A549 (cell line): ENCODE results near the gene CDKN2C.

ENCODE experiments used
- BHLHE40 ChIP-seq: IDR thresholded peaks from 2 replicates; pipeline ENCODE4 v1.6.1; 2012; ENCODE audit warnings: low read depth, low read length, inconsistent platforms
- CEBPB ChIP-seq, 2 experiments: fragments of >200 bp in 1 of 2; sonication (Bioruptor Twin) in 1 of 2; formaldehyde crosslinking in 1 of 2; IDR thresholded peaks; 2 replicates each; pipeline ENCODE4 v1.6.1; 2012 to 2016
- CHD4 ChIP-seq: fragments of 200-600 bp; sonication (generic); IDR thresholded peaks from 2 replicates; pipeline ENCODE4 v1.6.1; 2016; ENCODE audit warnings: antibody characterized with exemption, mild to moderate bottlenecking, borderline replicate concordance
- EP300 ChIP-seq, 2 experiments: fragments of >200 bp; sonication (Bioruptor Twin); formaldehyde crosslinking; IDR thresholded peaks; 2 replicates in 1 of 2; 3 replicates in 1 of 2; pipeline ENCODE4 v1.6.1; 2016 to 2017
- HDAC2 ChIP-seq: fragments of 200-600 bp; sonication (generic); IDR thresholded peaks from 2 replicates; pipeline ENCODE4 v1.6.1; 2016
- HOXA7 ChIP-seq: fragments of 250-450 bp; sonication (Bioruptor Pico); IDR thresholded peaks from 2 replicates; pipeline ENCODE4 v1.5.0; 2020; ENCODE audit warnings: mild to moderate bottlenecking, moderate library complexity
- JUN ChIP-seq, 2 experiments: fragments of >200 bp; sonication (Bioruptor Twin); formaldehyde crosslinking; IDR thresholded peaks; 2 replicates in 1 of 2; 3 replicates in 1 of 2; pipeline ENCODE4 v1.6.1; 2016 to 2017
- NR3C1 ChIP-seq: fragments of >200 bp; sonication (Bioruptor Twin); formaldehyde crosslinking; IDR thresholded peaks from 3 replicates; pipeline ENCODE4 v1.6.1; 2017
- RAD21 ChIP-seq, 2 experiments: fragments of >200 bp in 1 of 2; sonication (Bioruptor Twin) in 1 of 2; formaldehyde crosslinking in 1 of 2; IDR thresholded peaks in 1 of 2; conservative IDR thresholded peaks in 1 of 2; 2 replicates in 1 of 2; 3 replicates in 1 of 2; pipeline ENCODE4 v1.6.1; 2012 to 2018; ENCODE audit warnings: inconsistent platforms in 1 of 2
- TF ChIP-seq, protein P1 (sequence below): fragments of >200 bp; sonication (Bioruptor Twin); formaldehyde crosslinking; IDR thresholded peaks from 3 replicates; pipeline ENCODE4 v1.5.1; 2016

DNA sequence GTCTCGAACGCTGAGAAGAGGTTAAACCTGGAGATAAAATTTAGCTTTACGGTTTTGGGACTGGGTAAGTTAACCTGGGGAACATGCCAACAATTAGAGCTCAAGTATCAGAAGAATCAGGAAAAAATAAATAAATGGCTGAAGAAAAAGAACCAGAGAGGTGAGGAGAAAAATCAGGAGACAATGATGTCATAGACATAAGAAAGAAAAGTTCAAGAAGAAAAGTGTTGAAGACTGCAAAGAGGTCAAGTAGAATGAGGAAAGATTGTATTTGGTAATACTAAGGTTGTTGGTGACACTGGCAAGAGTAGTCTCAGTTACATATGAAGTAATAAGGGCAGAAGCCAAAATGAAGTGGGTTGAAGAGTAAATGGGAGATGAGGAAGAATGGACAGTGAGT, 26.0 kb downstream of the CDKN2C start:
- TF ChIP-seq CHD4 (no peak), JUN (IDR thresholded peaks at IDR 0.05) (no peak), HDAC2 (no peak), RAD21 (conservative IDR thresholded peaks at IDR 0.05 in 1 of 2, IDR thresholded peaks at IDR 0.05 in 1 of 2) (no peak), CEBPB (IDR thresholded peaks at IDR 0.05) (no peak), BHLHE40 (no peak), HOXA7 (no peak), EP300 (IDR thresholded peaks at IDR 0.05) (no peak), NR3C1 (no peak)
- TF ChIP-seq, protein P1, sequence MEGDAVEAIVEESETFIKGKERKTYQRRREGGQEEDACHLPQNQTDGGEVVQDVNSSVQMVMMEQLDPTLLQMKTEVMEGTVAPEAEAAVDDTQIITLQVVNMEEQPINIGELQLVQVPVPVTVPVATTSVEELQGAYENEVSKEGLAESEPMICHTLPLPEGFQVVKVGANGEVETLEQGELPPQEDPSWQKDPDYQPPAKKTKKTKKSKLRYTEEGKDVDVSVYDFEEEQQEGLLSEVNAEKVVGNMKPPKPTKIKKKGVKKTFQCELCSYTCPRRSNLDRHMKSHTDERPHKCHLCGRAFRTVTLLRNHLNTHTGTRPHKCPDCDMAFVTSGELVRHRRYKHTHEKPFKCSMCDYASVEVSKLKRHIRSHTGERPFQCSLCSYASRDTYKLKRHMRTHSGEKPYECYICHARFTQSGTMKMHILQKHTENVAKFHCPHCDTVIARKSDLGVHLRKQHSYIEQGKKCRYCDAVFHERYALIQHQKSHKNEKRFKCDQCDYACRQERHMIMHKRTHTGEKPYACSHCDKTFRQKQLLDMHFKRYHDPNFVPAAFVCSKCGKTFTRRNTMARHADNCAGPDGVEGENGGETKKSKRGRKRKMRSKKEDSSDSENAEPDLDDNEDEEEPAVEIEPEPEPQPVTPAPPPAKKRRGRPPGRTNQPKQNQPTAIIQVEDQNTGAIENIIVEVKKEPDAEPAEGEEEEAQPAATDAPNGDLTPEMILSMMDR, result no peak
